ENCODE results near the gene FLT4. TPM values are rescaled to one million over a fixed set of nuclear protein-coding genes. Genes with fewer than 3 reads are reported as not detected.

Gene FLT4
- total and polyA plus RNA-seq, 7 donors: 0.23 to 16.9 (median 6.2) TPM

- no peak overlapping the region for H3K27ac ChIP-seq
- TF ChIP-seq EP300 (IDR thresholded peaks at IDR 0.05) (no peak), CTCF (IDR thresholded peaks at IDR 0.05) (no peak), POLR2A (IDR thresholded peaks at IDR 0.05) (no peak)
Observed at GRCh38 chr5:180598316-180598701, 51.1 kb downstream of the FLT4 start.

DNA sequence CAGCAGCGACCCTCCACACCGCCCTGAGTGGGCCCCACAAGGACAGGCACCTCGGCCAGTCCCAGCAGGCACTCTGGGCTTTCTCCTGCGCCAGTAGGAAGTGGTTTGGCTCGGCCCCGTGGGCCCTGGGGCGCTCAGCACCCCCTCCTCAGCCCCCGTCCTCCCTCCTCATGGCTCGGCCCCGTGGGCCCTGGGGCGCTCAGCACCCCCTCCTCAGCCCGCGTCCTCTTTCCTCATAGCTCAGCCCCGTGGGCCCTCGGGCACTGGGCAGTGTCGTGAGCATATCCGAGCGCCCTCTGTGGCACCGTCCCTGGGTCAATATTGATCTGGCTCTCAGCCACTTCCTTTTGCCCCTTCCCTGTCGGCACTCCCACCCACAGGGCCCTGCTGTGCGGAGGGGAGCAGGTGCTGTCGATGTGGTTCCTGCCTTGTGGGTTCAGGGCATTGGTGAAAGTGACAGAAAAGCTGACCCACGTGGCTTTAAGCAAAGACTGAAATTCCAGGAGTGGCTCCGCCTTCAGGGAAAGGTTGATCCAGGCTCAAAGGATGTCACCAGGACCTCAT is 52.6 kb downstream of the FLT4 start:
- H3K4me1 ChIP-seq: peaks cover 0 to 1% (median 0%) of the 10 kb centered on the region in 4 donors
- TF ChIP-seq POLR2A (IDR thresholded peaks at IDR 0.05) (no peak), CTCF (IDR thresholded peaks at IDR 0.05) (no peak), POLR2AphosphoS5 (IDR thresholded peaks at IDR 0.05) (no peak), EP300 (IDR thresholded peaks at IDR 0.05) (no peak)
- 38 to 66% methylated on average over 24 of the region's 24 CpGs for WGBS, 2 donors
- H3K4me3 ChIP-seq: no peak overlapping the region
- intact Hi-C loops (cut with DNase I): no loop called here
- H3K27me3 ChIP-seq: peaks cover 0 to 20% (median 15%) of the 10 kb centered on the region in 3 donors
- no peaks in the 10 kb centered on the region for H3K36me3 ChIP-seq
- no peaks in the 10 kb centered on the region for H3K9me3 ChIP-seq
- DNase-seq: no peak
- no peak overlapping the region for H3K27ac ChIP-seq

More at GRCh38 chr5:180598316-180598701, 51.1 kb downstream of the FLT4 start:
- H3K4me3 ChIP-seq: no peak overlapping the region
- 72 to 86% methylated on average over 9 of the region's 9 CpGs for WGBS, 2 donors
- DNase-seq: no peak
- no peaks in the 10 kb centered on the region for H3K36me3 ChIP-seq
- intact Hi-C loops (cut with DNase I): no loop called here
- H3K9me3 ChIP-seq: no peaks in the 10 kb centered on the region
- peaks cover 0 to 6% (median 0%) of the 10 kb centered on the region in 3 donors for H3K27me3 ChIP-seq
- no peaks in the 10 kb centered on the region for H3K4me1 ChIP-seq

DNA sequence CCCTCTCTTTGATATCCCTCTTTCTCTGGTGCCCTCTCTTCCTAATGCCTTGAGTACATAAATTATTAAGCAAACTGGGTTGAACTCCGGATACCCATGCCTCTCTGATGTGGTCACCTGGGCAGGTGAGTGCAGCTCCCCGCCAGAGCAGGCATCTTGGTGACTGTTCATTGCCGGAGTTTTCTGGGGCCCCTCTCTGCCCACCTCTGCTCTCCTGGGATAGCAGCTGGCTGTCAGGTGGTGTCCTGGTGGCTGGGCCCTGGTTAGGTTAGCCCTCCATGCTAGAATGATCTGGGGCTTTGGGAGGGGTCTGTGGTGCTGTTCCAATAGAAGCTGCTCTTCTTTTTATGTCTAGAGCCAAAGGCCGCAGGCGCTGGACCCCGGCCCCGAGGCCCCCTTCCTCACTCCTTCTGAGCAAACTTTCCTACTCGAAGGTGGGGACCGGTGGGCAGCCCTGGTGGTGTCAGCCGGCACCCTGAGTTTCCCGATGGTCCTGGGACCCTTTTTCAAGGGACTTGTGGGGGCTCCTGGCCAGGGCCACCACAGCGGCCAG is 53.2 kb downstream of the FLT4 start:
- H3K36me3 ChIP-seq: no peaks in the 10 kb centered on the region
- intact Hi-C loops (cut with DNase I): no loop called here
- 86 to 87% methylated on average over 12 of the region's 12 CpGs for WGBS, 2 donors
- H3K9me3 ChIP-seq: no peaks in the 10 kb centered on the region
- H3K27ac ChIP-seq: no peak overlapping the region
- H3K4me1 ChIP-seq: peaks cover 0 to 7% (median 2%) of the 10 kb centered on the region in 4 donors
- TF ChIP-seq POLR2AphosphoS5 (IDR thresholded peaks at IDR 0.05): no peak
- TF ChIP-seq EP300 (IDR thresholded peaks at IDR 0.05): no peak
- TF ChIP-seq CTCF (IDR thresholded peaks at IDR 0.05): no peak
- no peak for TF ChIP-seq POLR2A (IDR thresholded peaks at IDR 0.05)
- DNase-seq: no peak
- H3K4me3 ChIP-seq: no peak overlapping the region
- H3K27me3 ChIP-seq: peaks cover 2 to 26% (median 21%) of the 10 kb centered on the region in 3 donors

DNA sequence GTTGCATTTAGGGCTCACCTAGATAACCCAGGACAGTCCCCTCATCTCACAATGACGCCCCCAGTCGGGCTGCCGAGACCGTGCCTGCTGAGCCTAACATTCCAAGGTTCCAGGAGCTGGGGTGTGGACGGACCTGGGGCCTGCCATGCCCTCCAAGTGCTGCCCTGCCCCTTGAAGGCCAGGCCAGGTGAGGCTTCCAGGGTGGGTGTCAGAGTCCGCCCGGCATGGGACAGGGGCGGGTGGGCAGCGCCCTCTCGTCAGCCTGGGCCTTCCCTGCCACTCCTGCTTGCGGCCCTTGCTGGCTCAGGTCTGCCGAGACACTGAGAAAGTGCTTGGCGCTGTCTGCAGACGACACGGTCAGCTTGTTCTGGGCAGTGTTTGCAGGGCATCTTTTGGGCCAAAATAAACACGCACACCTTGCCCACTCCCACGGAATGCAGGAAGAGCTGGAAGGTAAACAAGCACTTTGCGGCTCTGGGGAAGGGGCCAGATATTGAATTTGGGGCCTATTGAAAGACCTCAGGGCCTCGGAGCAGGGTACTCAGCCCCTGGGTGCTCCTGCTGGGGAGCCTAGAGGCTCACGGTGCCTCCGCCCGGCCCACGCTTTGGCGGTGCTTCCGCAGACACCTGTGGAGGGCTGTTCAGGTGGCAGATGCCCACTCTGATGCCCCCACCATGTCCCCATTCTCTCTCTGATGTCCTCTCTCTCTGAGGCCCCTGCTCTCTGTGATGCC is 53.9 kb downstream of the FLT4 start:
- H3K9me3 ChIP-seq: no peaks in the 10 kb centered on the region
- H3K4me3 ChIP-seq: no peak overlapping the region
- no peak for TF ChIP-seq POLR2A (IDR thresholded peaks at IDR 0.05)
- no peak for TF ChIP-seq POLR2AphosphoS5 (IDR thresholded peaks at IDR 0.05)
- no peak for TF ChIP-seq EP300 (IDR thresholded peaks at IDR 0.05)
- no peak for TF ChIP-seq CTCF (IDR thresholded peaks at IDR 0.05)
- no peaks in the 10 kb centered on the region for H3K36me3 ChIP-seq
- WGBS, 2 donors: 65 to 83% methylated on average over 25 of the region's 25 CpGs
- intact Hi-C loops (cut with DNase I): no loop called here
- peak; percentile 51 for DNase-seq
- no peak overlapping the region for H3K27ac ChIP-seq
- peaks cover 0 to 13% (median 5%) of the 10 kb centered on the region in 4 donors for H3K4me1 ChIP-seq
- peaks cover 9 to 32% (median 27%) of the 10 kb centered on the region in 3 donors for H3K27me3 ChIP-seq

All from sigmoid colon (tissue), 7 donors.